Suprapubic skin (tissue), 4 donors: ENCODE measurements around the gene GON4L. TPM values are rescaled to one million over a fixed set of nuclear protein-coding genes. Genes with fewer than 3 reads are reported as not detected.
"Not testable (repeated sequence)": the region's sequence is repeated elsewhere in the genome, so short reads cannot be mapped to it uniquely, and the experiment has no call there.

ENCODE experiments used
- DNase-seq, 2 donors: peaks; one replicate each; pipeline ENCODE4 v3.0.0-alpha.2; 2019; ENCODE audit warnings: low spot score in 2 of 2
- H3K27ac ChIP-seq: fragments of 200-600 bp; sonication (generic); one replicate; pipeline ENCODE4 v1.5.1; 2019
- H3K27me3 ChIP-seq: fragments of 200-600 bp; sonication (generic); one replicate; pipeline ENCODE4 v1.5.1; 2019
- H3K36me3 ChIP-seq: fragments of 200-600 bp; sonication (generic); one replicate; pipeline ENCODE4 v1.5.1; 2019
- H3K4me1 ChIP-seq: fragments of 200-600 bp; sonication (generic); one replicate; pipeline ENCODE4 v1.5.1; 2019
- H3K4me3 ChIP-seq: fragments of 200-600 bp; sonication (generic); one replicate; pipeline ENCODE4 v1.5.1; 2019; ENCODE audit warnings: mild to moderate bottlenecking
- H3K9me3 ChIP-seq: fragments of 200-600 bp; sonication (generic); one replicate; pipeline ENCODE4 v1.5.1; 2019
- EP300 ChIP-seq: sonication (generic); formaldehyde crosslinking; IDR thresholded peaks from one replicate; pipeline ENCODE4 v1.6.1; 2017; ENCODE audit warnings: antibody characterized with exemption
- POLR2A ChIP-seq, 2 donors: fragments of 450-650 bp; IDR thresholded peaks; one replicate each; pipeline ENCODE4 v1.6.1; 2017; ENCODE audit warnings: antibody characterized with exemption in 2 of 2, mild to moderate bottlenecking in 2 of 2, moderate library complexity in 2 of 2
- POLR2AphosphoS5 ChIP-seq, 3 donors: sonication (generic); formaldehyde crosslinking; IDR thresholded peaks; one replicate each; pipeline ENCODE4 v1.6.1; 2017; ENCODE audit warnings: antibody characterized with exemption in 3 of 3
- WGBS: methylation state at CpG from one replicate; pipeline ENCODE4 v1.1.5; 2018; 5-methylcytosine and 5-hydroxymethylcytosine counted together
- total RNA-seq, 4 donors: library from RNA; depleted of rRNA; stranded (reverse); fragments of >200 nt; gene quantifications; one replicate each; pipeline ENCODE4 v1.1.0, GENCODE V29; 2016
- TF ChIP-seq, protein P1 (sequence below), 2 donors: fragments of 200-600 bp in 1 of 2; fragments of 450-650 bp in 1 of 2; sonication (generic) in 1 of 2; IDR thresholded peaks; one replicate each; pipeline ENCODE4 v1.5.1; 2016 to 2019; ENCODE audit warnings: antibody characterized with exemption in 2 of 2, mild to moderate bottlenecking in 1 of 2, moderate library complexity in 1 of 2

Gene GON4L
- total RNA-seq, 4 donors from 2014 or later, result 27.5 to 82.6 (median 43.2) TPM

DNA sequence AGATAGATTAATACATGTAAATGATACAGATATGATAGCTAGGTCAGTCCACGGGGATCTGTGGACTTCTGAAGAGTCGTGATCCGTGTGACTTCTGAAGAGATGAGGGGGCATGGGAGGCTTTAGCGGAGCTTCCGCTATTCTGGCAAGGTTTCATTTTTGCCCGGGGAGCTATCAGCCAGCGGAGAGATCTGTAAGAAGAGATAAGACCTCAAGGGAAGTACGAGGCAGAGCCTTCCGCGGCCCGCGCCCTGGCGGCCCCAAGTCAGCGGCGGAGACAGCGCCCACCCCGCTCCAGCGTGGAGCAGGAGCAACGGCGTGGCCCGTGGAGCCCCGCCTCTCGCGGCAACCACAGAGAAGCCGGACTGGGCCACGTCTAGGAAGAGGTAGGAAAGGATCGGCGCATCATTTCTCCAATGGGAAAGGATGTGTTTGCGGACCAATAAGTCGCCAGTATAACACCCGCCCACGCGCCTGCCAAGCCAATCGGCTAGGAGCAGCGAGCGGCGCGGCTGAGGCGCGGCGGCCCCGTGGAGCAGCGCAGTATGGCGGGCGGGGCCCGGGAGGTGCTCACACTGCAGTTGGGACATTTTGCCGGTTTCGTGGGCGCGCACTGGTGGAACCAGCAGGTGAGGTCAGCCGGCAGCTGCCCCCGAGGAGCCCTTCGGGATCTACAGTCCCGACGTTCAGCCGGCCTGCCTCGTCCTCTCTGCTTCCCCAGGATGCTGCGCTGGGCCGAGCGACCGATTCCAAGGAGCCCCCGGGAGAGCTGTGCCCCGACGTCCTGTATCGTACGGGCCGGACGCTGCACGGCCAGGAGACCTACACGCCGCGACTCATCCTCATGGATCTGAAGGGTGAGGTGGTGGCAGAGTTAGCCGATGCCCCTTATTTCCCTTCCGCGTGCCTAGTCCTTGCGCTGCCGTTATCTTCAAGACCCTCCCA lies 111.5 kb downstream of the GON4L start:
- DNase-seq, result peak; percentile 95 to 97
- peak overlapping the region; percentile 64 for H3K27ac ChIP-seq
- not testable (repeated sequence) for H3K9me3 ChIP-seq, H3K27me3 ChIP-seq, H3K4me1 ChIP-seq
- TF ChIP-seq POLR2AphosphoS5 (IDR thresholded peaks at IDR 0.05), result peak in 2 of 3 donors; percentile 19 to 36
- H3K4me3 ChIP-seq, result peak overlapping the region; percentile 59
- 0% methylated on average over 7 of the region's 77 CpGs for WGBS
- H3K36me3 ChIP-seq, result peaks cover 21% of the 10 kb centered on the region

DNA sequence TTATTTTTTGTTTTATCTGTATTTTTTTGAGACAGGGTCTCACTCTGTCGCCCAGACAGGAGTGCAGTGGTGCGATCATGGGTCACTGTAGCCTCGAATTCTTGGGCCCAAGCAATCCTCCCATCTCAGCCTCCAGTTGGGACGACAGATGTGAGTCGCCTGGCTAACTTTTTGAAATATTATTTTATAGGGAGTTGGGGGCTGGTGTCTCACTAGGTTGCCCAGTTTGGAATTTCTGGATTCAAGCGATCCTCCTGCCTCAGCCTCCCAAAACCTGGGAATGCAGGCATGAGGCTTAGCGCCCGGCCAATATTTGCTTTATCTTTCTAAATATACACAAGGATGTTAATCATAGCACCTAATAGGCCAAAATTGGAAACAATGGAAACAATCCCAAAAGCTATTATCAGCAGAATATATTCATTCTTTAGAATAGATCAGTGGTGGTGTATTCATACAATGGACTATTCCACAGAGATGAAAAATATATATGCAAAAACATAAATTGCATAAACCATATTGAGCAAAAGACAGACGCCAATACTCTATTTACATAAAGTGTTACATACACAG lies 112.2 kb downstream of the GON4L start:
- TF ChIP-seq POLR2A (IDR thresholded peaks at IDR 0.05), result no peak
- TF ChIP-seq, protein P1, sequence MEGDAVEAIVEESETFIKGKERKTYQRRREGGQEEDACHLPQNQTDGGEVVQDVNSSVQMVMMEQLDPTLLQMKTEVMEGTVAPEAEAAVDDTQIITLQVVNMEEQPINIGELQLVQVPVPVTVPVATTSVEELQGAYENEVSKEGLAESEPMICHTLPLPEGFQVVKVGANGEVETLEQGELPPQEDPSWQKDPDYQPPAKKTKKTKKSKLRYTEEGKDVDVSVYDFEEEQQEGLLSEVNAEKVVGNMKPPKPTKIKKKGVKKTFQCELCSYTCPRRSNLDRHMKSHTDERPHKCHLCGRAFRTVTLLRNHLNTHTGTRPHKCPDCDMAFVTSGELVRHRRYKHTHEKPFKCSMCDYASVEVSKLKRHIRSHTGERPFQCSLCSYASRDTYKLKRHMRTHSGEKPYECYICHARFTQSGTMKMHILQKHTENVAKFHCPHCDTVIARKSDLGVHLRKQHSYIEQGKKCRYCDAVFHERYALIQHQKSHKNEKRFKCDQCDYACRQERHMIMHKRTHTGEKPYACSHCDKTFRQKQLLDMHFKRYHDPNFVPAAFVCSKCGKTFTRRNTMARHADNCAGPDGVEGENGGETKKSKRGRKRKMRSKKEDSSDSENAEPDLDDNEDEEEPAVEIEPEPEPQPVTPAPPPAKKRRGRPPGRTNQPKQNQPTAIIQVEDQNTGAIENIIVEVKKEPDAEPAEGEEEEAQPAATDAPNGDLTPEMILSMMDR (IDR thresholded peaks at IDR 0.05), result no peak
- no peak for TF ChIP-seq POLR2AphosphoS5 (IDR thresholded peaks at IDR 0.05)
- no peak for TF ChIP-seq EP300

DNA sequence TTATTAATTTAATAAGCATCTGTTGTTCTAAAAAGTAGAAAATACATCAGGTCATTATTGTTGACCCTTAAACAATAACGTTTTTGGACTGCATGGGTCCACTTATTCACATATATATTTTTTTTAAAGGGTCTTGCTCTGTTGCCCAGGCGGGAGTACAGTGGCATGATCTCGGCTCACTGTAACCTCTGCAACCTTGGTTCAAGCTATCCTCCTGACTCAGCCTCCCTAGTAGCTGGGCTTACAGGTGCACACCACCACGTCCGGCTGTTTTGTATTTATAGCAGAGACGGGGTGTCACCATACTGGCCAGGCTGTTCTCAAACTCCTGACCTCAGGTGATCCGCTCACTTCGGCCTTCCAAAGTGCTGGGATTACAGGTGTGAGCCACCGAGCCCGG lies 115.1 kb downstream of the GON4L start:
- DNase-seq, result no peak
- Histone ChIP-seq H3K4me1 (peaks cover 6% of the 10 kb centered on the region), H3K27me3 (no peaks in the 10 kb centered on the region), H3K27ac (no peak overlapping the region), H3K9me3 (no peaks in the 10 kb centered on the region), H3K4me3 (no peak overlapping the region), H3K36me3 (peaks cover 24% of the 10 kb centered on the region)
- 93% methylated on average over 10 of the region's 10 CpGs for WGBS
- TF ChIP-seq, protein P1 (IDR thresholded peaks at IDR 0.05), result no peak
- TF ChIP-seq POLR2A (IDR thresholded peaks at IDR 0.05), result no peak
- no peak for TF ChIP-seq EP300
- TF ChIP-seq POLR2AphosphoS5 (IDR thresholded peaks at IDR 0.05), result no peak

More for the DNA sequence above, 112.2 kb downstream of the GON4L start:
- no peaks in the 10 kb centered on the region for H3K9me3 ChIP-seq
- peaks cover 19% of the 10 kb centered on the region for H3K36me3 ChIP-seq
- WGBS, result 83% methylated on average over 9 of the region's 9 CpGs
- no peaks in the 10 kb centered on the region for H3K27me3 ChIP-seq
- H3K4me3 ChIP-seq, result peak overlapping the region; percentile 59
- H3K4me1 ChIP-seq, result peaks cover 6% of the 10 kb centered on the region
- H3K27ac ChIP-seq, result peak overlapping the region; percentile 64
- peak in 1 of 2 donors; percentile 18 for DNase-seq

DNA sequence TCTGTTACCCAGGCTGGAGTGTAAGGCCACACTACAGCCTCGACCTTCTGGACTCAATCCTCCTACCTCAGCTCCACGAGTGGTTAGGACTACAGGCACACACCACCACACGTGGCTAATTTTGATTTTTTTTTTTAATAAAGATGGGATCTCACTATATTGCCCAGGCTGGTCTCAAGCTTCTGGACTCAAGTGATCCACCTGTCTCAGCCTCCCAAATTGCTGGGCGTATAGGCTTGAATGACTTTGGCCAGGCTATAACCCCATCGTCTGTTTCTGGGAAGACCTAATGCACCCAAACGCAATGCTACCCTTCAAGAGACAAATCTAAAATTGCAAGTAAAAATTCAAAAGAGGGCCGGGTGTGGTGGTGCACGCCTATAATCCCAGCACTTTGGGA lies 116.0 kb downstream of the GON4L start:
- peaks cover 30% of the 10 kb centered on the region for H3K36me3 ChIP-seq
- H3K4me1 ChIP-seq, result peaks cover 6% of the 10 kb centered on the region
- H3K9me3 ChIP-seq, result no peaks in the 10 kb centered on the region
- H3K4me3 ChIP-seq, result no peak overlapping the region
- no peaks in the 10 kb centered on the region for H3K27me3 ChIP-seq
- no peak for TF ChIP-seq POLR2AphosphoS5 (IDR thresholded peaks at IDR 0.05)
- no peak for TF ChIP-seq EP300
- TF ChIP-seq POLR2A (IDR thresholded peaks at IDR 0.05), result no peak
- TF ChIP-seq, protein P1 (IDR thresholded peaks at IDR 0.05), result no peak
- H3K27ac ChIP-seq, result no peak overlapping the region
- DNase-seq, result no peak
- 87% methylated on average over 8 of the region's 8 CpGs for WGBS

DNA sequence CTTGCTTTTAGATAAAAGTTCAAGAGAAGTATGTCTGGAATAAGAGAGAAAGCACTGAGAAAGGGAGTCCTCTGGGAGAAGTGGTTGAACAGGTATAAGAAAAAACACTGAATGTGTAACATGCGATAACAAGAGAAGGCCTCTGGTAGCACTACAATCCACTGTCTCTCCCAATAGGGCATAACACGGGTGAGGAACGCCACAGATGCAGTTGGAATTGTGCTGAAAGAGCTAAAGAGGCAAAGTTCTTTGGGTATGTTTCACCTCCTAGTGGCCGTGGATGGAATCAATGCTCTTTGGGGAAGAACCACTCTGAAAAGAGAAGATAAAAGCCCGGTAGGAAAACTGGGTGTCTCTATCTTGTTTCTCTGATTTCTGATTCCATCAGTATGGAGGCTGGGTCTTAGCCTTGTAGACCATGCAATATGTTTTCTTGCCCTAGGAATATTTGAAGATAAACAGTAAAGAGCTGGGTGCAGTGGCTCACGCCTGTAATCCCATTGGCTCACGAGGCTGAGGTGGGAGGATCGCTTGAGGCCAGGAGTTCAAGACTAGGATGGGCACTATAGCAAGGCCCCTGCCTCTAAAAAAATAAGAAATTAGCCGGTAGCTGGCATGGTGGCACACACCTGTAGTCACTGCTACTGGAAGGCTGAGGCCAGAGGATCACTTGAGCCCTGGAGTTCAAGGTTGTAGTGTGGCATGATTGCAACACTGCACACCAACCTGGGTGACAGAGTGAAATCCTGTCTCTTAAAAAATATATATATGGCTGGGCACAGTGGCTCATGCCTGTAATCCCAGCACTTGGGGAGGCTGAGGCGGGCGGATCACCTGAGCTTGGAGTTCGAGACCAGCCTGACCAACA lies 127.7 kb downstream of the GON4L start:
- Histone ChIP-seq H3K9me3 (no peaks in the 10 kb centered on the region), H3K4me3 (no peak overlapping the region), H3K27me3 (no peaks in the 10 kb centered on the region), H3K4me1 (no peaks in the 10 kb centered on the region), H3K27ac (no peak overlapping the region), H3K36me3 (peaks cover 42% of the 10 kb centered on the region)
- no peak for DNase-seq
- TF ChIP-seq, protein P1 (IDR thresholded peaks at IDR 0.05), result peak; percentile 22 to 60
- TF ChIP-seq POLR2A (IDR thresholded peaks at IDR 0.05), result no peak
- no peak for TF ChIP-seq POLR2AphosphoS5 (IDR thresholded peaks at IDR 0.05)
- WGBS, result 63% methylated on average over 12 of the region's 12 CpGs
